Astrocyte (in vitro differentiated cells and primary cell): ENCODE data around the gene CHRNB2.

Experiments
- EZH2 ChIP-seq: IDR thresholded peaks from 2 replicates; pipeline ENCODE4 v1.6.1; 2012; ENCODE audit warnings: mild to moderate bottlenecking, low read length, inconsistent platforms; ENCODE audit not compliant: insufficient read depth
- TF ChIP-seq, protein P1 (sequence below): IDR thresholded peaks from 2 replicates; pipeline ENCODE4 v1.5.1; 2011; ENCODE audit warnings: low read depth, mild to moderate bottlenecking, inconsistent platforms, low read length, moderate library complexity; ENCODE audit not compliant: insufficient read depth

DNA sequence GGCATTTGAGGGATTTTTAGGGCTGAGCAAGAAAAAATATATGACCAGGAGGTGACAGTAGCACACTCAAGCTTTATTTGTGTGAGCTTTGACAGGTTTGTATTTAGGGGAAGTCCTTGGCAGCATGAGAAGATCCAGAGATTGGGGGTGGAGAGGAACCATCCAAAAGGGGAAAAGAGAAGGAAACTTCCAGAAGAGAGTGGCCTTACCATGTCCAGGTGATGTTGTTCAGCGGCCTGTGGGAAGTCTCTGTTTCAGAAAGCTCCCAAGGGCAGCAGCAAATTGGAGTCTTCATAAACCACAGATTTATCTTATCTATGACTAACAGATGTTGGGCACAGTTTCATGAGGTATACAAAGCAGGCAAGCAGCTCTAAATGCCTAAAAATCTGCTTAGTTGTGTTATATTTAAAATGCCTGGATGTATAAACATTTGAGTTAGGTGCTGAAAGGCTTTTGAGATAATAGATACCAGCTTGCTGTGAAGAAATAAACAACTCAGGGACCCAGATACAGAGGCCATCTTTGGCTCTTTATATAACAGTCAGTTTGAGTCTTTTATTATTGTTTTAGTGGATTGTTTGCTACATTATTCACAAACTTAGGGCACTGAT, 61.6 kb downstream of the CHRNB2 start:
- TF ChIP-seq, protein P1, sequence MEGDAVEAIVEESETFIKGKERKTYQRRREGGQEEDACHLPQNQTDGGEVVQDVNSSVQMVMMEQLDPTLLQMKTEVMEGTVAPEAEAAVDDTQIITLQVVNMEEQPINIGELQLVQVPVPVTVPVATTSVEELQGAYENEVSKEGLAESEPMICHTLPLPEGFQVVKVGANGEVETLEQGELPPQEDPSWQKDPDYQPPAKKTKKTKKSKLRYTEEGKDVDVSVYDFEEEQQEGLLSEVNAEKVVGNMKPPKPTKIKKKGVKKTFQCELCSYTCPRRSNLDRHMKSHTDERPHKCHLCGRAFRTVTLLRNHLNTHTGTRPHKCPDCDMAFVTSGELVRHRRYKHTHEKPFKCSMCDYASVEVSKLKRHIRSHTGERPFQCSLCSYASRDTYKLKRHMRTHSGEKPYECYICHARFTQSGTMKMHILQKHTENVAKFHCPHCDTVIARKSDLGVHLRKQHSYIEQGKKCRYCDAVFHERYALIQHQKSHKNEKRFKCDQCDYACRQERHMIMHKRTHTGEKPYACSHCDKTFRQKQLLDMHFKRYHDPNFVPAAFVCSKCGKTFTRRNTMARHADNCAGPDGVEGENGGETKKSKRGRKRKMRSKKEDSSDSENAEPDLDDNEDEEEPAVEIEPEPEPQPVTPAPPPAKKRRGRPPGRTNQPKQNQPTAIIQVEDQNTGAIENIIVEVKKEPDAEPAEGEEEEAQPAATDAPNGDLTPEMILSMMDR = no peak
- no peak for TF ChIP-seq EZH2
